SJCRH30 (cell line): ENCODE data around the gene OVOL3. TPM values are rescaled to one million over a fixed set of nuclear protein-coding genes. Genes with fewer than 3 reads are reported as not detected.

Experiments
- DNase-seq, 2 experiments: peaks; one replicate each; pipeline ENCODE4 v3.0.0-alpha.2; 2015 to 2020
- H3K27ac ChIP-seq: fragments of 250-450 bp; sonication (Bioruptor Pico); 2 replicates; pipeline ENCODE4 v1.5.1; 2020; ENCODE audit warnings: mild to moderate bottlenecking, moderate library complexity
- H3K27me3 ChIP-seq: fragments of 250-450 bp; sonication (Bioruptor Pico); 2 replicates; pipeline ENCODE4 v1.5.1; 2020; ENCODE audit warnings: mild to moderate bottlenecking, moderate library complexity
- H3K36me3 ChIP-seq: fragments of 250-450 bp; sonication (Bioruptor Pico); 2 replicates; pipeline ENCODE4 v1.5.1; 2020; ENCODE audit warnings: mild to moderate bottlenecking, moderate library complexity
- H3K4me1 ChIP-seq: fragments of 250-450 bp; sonication (Bioruptor Pico); 2 replicates; pipeline ENCODE4 v1.5.1; 2020; ENCODE audit warnings: mild to moderate bottlenecking, moderate library complexity
- H3K4me3 ChIP-seq: fragments of 250-450 bp; sonication (Bioruptor Pico); 2 replicates; pipeline ENCODE4 v1.5.1; 2020; ENCODE audit warnings: mild to moderate bottlenecking, moderate library complexity
- H3K9me3 ChIP-seq: fragments of 250-450 bp; sonication (Bioruptor Pico); replicated peaks from 2 replicates; pipeline ENCODE4 v1.5.1; 2020; ENCODE audit warnings: mild to moderate bottlenecking, moderate library complexity
- total RNA-seq: library from RNA; depleted of rRNA; stranded (reverse); fragments of >200 nt; shearing (Covaris generic); gene quantifications from 2 replicates; pipeline ENCODE4 v1.2.3, GENCODE V29; 2014

Gene OVOL3
- total RNA-seq, 1 experiment from 2014 or later = 1.4 TPM

DNA sequence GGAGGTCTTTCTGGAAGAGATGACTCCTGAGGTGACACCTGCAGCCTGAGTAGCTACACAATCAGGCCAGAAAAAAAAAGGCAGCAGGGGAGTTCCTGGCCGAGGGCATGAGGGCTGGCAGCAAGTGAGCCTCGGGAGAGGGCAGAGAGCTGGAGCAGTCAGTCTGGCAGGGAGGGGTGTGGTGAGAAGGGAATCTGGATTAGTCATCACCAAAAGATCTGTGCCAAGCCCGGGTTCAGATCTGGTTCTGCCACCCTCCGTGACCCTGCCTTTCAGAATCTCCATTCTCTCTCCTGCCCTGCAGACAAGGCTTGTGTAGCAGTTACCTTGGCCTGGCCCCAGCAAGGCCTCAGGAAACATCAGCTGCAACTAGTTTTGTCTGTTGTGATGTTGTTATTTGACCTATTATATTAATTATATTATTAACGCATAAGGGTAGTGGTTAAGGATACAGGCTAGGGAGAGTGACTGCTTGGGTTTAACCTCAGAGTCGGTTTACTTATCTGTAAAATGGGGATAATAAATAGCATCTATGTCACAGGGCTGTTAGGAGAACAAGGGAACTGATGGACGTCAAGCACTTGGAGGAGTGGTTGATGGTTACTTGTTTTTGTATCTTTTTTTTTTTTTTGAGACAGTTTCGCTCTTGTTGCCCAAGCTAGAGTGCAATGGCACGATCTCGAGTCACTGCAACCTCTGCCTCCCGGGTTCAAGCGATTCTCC, 26.2 kb downstream of the OVOL3 start:
- DNase-seq = peak in 1 of 2 experiments; percentile 34
- no peak overlapping the region for H3K27ac ChIP-seq
- no peak overlapping the region for H3K4me3 ChIP-seq
- H3K4me1 ChIP-seq = peaks cover 5% of the 10 kb centered on the region; the same call in 1 of the 2 replicates
- H3K27me3 ChIP-seq = no peaks in the 10 kb centered on the region
- no peaks in the 10 kb centered on the region for H3K9me3 ChIP-seq
- H3K36me3 ChIP-seq = peaks cover 7% of the 10 kb centered on the region

DNA sequence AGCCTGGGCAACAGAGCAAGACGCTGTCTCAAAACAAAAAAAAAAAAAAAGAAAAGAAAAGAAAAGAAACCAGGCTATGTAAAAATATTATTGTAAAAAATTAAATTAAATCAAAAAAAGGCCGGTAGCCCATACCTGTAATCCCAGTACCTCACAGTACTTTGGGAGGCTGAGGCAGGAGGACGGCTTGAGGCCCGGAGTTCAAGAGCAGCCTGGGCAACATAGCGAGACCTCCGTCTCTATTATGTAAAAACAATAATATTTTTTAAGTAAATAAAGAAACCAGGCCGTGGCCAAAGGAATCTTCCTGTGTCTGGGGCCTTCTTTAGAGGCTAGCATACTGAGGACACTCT, 28.2 kb downstream of the OVOL3 start:
- peak overlapping the region; percentile 85 for H3K27ac ChIP-seq
- peaks cover 5% of the 10 kb centered on the region; the same call in 1 of the 2 replicates for H3K4me1 ChIP-seq
- peaks cover 19% of the 10 kb centered on the region for H3K36me3 ChIP-seq
- no peaks in the 10 kb centered on the region for H3K27me3 ChIP-seq
- H3K9me3 ChIP-seq = no peaks in the 10 kb centered on the region
- DNase-seq = no peak
- H3K4me3 ChIP-seq = peak overlapping the region; percentile 91

DNA sequence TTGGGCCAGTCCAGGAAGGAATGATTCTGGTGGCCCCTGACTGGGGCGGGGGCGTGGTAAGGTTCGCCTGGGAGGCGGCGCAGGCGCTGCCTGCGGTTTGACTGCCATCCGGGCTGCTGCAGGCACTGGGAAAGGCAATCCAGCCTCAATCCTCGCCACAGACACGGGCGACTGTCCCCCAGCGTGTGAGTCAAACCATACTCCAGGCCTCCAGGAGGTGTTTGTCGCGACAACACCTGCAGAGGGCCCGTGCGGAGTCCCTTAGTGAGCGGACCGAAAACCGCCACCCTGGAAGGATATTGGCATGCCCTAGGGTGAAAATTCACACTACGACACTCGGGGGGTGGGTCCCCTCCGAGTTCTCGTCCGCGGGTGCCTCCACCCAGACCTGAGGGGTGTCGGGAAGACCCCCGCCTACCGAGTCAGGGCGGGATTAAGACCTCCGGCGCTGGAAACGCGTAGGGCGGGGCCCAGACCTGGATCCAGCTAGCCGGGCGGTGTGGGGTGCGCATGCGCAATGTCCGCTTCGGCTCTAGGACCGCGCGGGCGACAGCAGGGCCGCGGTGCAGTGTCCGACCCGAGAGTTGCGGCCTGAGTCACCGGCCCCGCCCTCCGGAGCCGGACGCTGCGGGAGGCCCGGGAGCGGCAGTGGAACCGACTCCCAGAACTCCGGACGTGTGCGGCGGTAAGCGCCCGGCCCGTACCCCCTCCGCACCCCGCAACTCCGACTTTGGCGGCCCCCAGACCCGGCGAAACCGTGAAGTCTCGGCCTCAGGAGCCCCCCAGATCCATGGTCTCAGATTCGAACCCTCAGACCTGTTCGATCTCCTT, 28.7 kb downstream of the OVOL3 start, which contains the start of gene CAPNS1:
TSS of gene CAPNS1 (plus strand) at position 594 of the 831 bp plus-strand sequence. CDS start 946 bp downstream, outside the sequence.
- peak within 1 kb of the TSS; percentile 91 for H3K4me3 ChIP-seq
- no peaks in the 10 kb centered on the region for H3K9me3 ChIP-seq
- DNase-seq = peak; percentile 97 to 98
- H3K36me3 ChIP-seq = peaks cover 25% of the 10 kb centered on the region
- H3K4me1 ChIP-seq = peaks cover 5% of the 10 kb centered on the region; the same call in 1 of the 2 replicates
- H3K27me3 ChIP-seq = no peaks in the 10 kb centered on the region
- peak within 1 kb of the TSS; percentile 85 for H3K27ac ChIP-seq

DNA sequence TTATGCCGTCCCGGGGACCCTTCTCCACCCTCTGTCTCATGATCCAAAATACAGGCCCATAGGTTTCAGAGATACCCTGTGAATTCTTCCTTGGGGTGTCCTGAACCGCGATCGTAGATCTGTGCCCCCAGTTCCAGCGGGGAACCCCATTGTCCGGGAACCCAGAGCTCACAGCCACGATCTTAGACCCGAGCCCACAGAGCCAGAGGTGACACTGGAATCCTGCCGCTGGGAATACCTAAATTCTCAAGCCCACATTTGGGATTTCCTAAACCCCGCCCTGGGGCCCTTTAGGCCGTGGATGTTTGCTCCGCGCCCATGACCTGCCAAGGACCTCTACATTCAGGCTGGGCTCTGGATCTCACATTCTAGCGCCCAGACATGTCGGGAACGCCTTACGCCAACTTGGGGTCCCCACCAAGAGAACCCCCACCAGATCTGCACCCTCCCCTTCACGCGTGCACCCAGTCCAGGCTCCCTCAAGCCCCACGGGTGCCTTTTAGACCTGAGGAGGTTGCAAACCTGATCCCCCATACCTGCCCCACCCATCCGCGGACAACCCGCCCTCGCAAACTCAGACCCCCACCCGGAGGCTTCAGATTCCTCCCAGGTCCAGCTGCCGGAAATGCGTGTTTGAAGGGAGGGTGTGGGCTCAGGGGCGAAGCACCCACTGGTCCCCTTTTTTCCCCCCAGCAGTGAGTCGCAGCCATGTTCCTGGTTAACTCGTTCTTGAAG, 29.5 kb downstream of the OVOL3 start:
- peaks cover 33% of the 10 kb centered on the region for H3K36me3 ChIP-seq
- H3K27ac ChIP-seq = peak overlapping the region; percentile 85
- H3K9me3 ChIP-seq = no peaks in the 10 kb centered on the region
- peaks cover 5% of the 10 kb centered on the region; the same call in 1 of the 2 replicates for H3K4me1 ChIP-seq
- DNase-seq = peak; percentile 70 to 73
- peak overlapping the region; percentile 91 for H3K4me3 ChIP-seq
- no peaks in the 10 kb centered on the region for H3K27me3 ChIP-seq

DNA sequence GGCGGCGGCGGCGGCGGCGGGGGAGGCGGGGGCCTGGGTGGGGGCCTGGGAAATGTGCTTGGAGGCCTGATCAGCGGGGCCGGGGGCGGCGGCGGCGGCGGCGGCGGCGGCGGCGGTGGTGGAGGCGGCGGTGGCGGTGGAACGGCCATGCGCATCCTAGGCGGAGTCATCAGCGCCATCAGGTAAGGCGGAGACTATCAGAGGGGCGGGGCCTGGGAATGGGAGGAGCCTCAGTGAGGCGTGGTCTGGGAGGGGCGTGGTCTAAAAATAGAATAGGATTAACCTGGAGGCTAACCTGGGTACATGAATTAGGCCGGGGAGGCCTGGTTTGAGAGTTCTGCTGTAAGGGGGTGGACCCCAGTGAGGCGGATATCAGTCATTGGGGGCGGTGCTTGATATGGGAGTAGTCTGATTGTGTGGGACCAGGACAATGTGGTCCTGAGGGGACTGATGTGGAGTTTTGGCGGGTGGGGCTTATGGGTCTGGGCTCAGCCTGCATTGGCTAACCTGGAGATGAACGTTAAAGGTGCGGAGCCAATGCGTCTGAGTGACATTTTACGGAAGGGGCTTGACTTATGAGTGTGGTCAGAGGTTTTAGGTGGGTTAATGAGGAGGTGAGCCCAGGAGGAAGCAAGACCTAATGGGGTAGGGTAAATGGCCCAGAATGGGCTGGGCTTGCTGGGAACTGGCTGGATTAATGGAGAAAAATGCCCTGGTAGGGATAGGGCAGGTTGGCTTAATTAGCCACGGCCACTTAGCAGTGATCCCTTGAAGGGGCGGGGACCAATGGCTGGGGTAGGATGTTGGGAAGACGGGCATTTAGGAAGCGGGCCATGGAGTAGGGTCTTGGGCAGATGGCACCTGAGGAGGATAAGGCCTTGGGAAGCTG, 30.3 kb downstream of the OVOL3 start:
- Histone ChIP-seq H3K27me3 (no peaks in the 10 kb centered on the region), H3K27ac (peak overlapping the region; percentile 6; the same call in 1 of the 2 replicates), H3K9me3 (no peaks in the 10 kb centered on the region), H3K4me3 (peak overlapping the region; percentile 91), H3K4me1 (peaks cover 5% of the 10 kb centered on the region; the same call in 1 of the 2 replicates), H3K36me3 (peaks cover 41% of the 10 kb centered on the region)
- DNase-seq = peak; percentile 83 to 90

DNA sequence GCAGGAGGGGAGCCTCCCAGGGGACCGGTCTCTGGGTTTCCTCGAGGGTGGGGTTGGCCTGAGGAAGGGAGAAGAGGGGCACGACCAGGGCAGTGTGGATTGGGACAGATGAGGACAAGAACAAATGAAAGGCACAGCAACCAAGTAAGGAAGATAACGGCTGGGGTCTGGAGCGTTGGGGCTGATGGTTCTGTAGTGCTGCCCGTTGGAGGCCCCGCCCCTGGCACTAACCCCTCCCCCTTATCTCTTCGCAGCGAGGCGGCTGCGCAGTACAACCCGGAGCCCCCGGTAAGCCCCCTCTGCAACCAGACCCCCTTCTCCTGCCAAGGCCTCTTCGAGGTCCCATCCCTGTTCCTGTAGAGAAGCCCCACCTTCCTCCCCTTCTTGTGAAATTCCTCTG, 31.1 kb downstream of the OVOL3 start:
- Histone ChIP-seq H3K36me3 (peaks cover 49% of the 10 kb centered on the region), H3K27me3 (no peaks in the 10 kb centered on the region), H3K4me3 (no peak overlapping the region), H3K9me3 (no peaks in the 10 kb centered on the region), H3K4me1 (peaks cover 5% of the 10 kb centered on the region; the same call in 1 of the 2 replicates), H3K27ac (no peak overlapping the region)
- DNase-seq = no peak

DNA sequence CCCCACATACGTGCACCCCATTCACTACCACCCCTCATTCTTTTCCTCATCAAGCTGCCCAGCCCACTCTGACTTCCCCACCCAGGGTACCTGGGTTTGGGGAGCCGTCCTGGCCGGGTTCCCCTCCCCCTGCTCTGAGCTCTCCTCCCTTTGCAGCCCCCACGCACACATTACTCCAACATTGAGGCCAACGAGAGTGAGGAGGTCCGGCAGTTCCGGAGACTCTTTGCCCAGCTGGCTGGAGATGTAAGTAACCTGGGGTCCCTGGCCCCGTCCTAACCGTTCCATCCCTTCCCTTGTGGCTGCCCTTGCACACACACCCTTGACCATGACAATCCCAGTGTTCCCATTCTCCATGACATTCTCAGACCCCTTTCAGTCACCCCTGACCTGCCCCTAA, 31.6 kb downstream of the OVOL3 start:
- H3K9me3 ChIP-seq = no peaks in the 10 kb centered on the region
- H3K27ac ChIP-seq = no peak overlapping the region
- H3K4me3 ChIP-seq = no peak overlapping the region
- H3K36me3 ChIP-seq = peaks cover 53% of the 10 kb centered on the region
- no peaks in the 10 kb centered on the region for H3K27me3 ChIP-seq
- DNase-seq = no peak
- peaks cover 5% of the 10 kb centered on the region; the same call in 1 of the 2 replicates for H3K4me1 ChIP-seq

DNA sequence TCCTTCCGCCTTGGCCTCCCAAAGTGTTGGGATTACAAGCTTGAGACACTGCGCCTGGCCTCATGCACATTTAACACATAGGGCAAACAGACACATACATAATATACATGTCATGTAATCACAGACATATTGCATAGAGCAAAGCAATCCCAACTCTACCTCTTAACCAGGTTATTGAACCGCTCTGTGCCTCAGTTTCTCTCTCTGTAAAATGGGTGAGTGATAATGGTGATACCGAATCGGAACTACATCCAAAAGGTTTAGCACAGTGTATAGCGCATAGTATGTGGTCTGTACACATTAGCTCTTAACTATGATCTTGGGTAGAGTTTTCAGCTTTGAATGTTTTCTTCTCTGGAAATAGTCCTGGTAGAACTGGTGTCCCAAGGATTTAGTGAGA, 33.7 kb downstream of the OVOL3 start:
- Histone ChIP-seq H3K36me3 (peaks cover 69% of the 10 kb centered on the region), H3K4me1 (peaks cover 5% of the 10 kb centered on the region; the same call in 1 of the 2 replicates), H3K27me3 (no peaks in the 10 kb centered on the region), H3K4me3 (no peak overlapping the region), H3K27ac (no peak overlapping the region), H3K9me3 (no peaks in the 10 kb centered on the region)
- DNase-seq = no peak

DNA sequence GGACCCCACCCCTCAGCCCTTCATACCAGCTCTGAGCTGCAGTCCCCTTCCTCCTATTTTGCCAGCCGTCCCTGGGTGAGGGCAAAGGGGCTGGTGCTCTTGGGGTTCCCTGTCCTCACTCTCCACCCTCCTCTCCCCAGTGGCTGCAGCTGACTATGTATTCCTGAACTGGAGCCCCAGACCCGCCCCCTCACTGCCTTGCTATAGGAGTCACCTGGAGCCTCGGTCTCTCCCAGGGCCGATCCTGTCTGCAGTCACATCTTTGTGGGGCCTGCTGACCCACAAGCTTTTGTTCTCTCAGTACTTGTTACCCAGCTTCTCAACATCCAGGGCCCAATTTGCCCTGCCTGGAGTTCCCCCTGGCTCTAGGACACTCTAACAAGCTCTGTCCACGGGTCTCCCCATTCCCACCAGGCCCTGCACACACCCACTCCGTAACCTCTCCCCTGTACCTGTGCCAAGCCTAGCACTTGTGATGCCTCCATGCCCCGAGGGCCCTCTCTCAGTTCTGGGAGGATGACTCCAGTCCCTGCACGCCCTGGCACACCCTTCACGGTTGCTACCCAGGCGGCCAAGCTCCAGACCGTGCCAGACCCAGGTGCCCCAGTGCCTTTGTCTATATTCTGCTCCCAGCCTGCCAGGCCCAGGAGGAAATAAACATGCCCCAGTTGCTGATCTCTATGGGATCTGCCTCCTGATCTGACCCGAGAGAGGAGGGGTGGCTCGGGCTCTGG, 38.9 kb downstream of the OVOL3 start:
- Histone ChIP-seq H3K27me3 (no peaks in the 10 kb centered on the region), H3K4me3 (no peak overlapping the region), H3K4me1 (no peaks in the 10 kb centered on the region), H3K36me3 (peaks cover 85% of the 10 kb centered on the region), H3K27ac (no peak overlapping the region), H3K9me3 (no peaks in the 10 kb centered on the region; the same call in 1 of the 2 replicates)
- DNase-seq = no peak

DNA sequence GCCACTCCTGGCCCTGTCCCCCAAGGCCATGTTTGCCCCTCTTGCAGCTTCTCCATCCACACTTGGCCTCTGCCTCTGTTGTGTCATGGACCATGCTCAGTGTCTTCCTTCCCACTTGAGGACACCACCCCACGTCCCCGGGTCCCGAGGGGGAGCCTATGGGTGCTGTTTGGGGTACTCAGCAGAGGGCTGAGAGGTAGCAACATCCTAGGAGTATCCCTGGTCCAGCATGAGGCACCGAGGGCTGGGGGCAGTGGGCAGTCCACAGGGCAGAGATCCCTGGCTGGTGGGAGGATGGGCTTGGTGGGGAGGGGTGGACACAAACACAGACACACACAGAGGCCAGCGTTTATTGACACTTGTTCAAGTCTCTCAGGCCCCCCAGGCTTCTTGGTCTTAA, 39.6 kb downstream of the OVOL3 start:
- DNase-seq = no peak
- H3K27me3 ChIP-seq = no peaks in the 10 kb centered on the region
- peaks cover 78% of the 10 kb centered on the region for H3K36me3 ChIP-seq
- H3K9me3 ChIP-seq = no peaks in the 10 kb centered on the region; the same call in 1 of the 2 replicates
- H3K4me1 ChIP-seq = peaks cover 3% of the 10 kb centered on the region; the same call in 1 of the 2 replicates
- no peak overlapping the region for H3K4me3 ChIP-seq
- no peak overlapping the region for H3K27ac ChIP-seq

DNA sequence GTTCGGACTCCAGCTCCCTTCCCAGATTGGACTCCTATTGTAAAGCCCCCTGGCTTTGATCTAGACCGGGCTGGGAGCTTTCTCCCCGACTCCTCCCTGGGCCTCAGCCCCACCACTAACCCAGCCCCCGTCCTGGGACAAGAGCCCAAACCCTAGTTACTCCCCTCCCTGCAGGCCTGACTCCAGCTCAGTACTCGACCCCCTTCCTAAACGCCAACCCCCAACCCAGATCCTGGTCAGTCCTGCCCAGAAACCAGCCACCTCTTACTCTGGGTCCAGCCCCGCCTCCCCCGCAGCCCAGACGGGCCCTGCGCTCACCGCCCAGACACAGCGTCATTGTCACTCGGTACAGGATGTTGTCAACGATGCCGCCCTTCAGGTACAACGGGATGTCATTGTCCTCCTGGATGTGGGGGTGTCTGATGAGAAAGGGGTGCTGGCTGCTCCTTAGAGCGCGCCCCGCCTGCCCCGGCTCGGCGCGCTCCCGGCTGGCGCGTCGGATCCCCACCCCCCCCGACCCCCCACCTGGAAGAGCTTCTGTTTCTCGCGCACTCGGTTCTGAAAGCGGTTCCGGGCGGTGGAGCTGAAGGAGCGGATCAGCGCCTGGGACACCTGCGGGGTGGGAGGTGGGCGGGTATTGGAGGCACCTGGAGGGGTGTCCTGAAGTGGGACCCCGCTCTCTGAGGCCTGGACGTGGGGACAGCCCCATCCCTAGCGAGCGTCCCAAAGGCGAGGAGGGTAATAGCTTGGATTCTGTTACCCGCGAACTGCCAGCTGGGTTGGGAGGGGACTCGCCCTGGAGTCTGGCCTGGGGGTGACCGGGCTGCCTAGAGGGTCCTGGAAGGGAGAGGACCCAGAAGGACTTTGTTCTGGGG, 40.4 kb downstream of the OVOL3 start:
- no peak overlapping the region for H3K4me3 ChIP-seq
- H3K4me1 ChIP-seq = peaks cover 3% of the 10 kb centered on the region; the same call in 1 of the 2 replicates
- H3K27me3 ChIP-seq = no peaks in the 10 kb centered on the region
- H3K27ac ChIP-seq = no peak overlapping the region
- H3K9me3 ChIP-seq = no peaks in the 10 kb centered on the region; the same call in 1 of the 2 replicates
- H3K36me3 ChIP-seq = peaks cover 70% of the 10 kb centered on the region
- DNase-seq = no peak

DNA sequence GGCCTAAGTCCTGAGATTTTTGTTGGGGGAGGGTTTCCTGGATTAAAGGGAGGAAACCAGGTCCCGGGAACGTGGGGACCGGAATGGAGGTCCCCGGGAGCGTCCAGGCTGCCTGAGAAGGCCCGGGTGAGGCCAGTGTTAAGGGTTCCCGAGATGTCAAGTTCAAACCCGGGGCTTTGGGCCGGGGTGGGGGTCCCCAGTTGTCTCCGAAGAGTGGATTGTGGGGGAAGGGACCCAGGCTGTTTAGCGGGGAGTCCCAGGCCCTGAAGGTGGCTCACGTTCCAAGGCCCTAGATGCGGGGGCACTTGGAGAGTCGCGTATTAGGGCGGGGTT, 41.0 kb downstream of the OVOL3 start:
- DNase-seq = no peak
- peaks cover 64% of the 10 kb centered on the region for H3K36me3 ChIP-seq
- H3K4me3 ChIP-seq = no peak overlapping the region
- no peaks in the 10 kb centered on the region for H3K27me3 ChIP-seq
- H3K27ac ChIP-seq = no peak overlapping the region
- H3K4me1 ChIP-seq = peaks cover 3% of the 10 kb centered on the region; the same call in 1 of the 2 replicates
- no peaks in the 10 kb centered on the region; the same call in 1 of the 2 replicates for H3K9me3 ChIP-seq
